ENCODE results near the gene TRPM2.
"Not testable (repeated sequence)": the region's sequence is repeated elsewhere in the genome, so short reads cannot be mapped to it uniquely, and the experiment has no call there.

The TRPM2 gene

GRCh38 chr21:44463724-44464123 lies 110.3 kb downstream of the TRPM2 start:
- DNase-seq (ENCODE audit: low spot score), result no peak

GRCh38 chr21:44464351-44464750 lies 110.9 kb downstream of the TRPM2 start:
- DNase-seq (ENCODE audit: low spot score), result no peak

GRCh38 chr21:44466351-44466954 lies 113.0 kb downstream of the TRPM2 start:
- DNase-seq (ENCODE audit: low spot score), result no peak

GRCh38 chr21:44466996-44467858 lies 113.8 kb downstream of the TRPM2 start:
- DNase-seq (ENCODE audit: low spot score), result no peak

GRCh38 chr21:44467859-44468195 lies 114.4 kb downstream of the TRPM2 start:
- no peak for DNase-seq (ENCODE audit: low spot score)

GRCh38 chr21:44471341-44471740 lies 117.9 kb downstream of the TRPM2 start:
- DNase-seq (ENCODE audit: low spot score), result no peak

- DNase-seq (ENCODE audit: low spot score), result no peak
These were observed 118.6 kb downstream of the TRPM2 start for GRCh38 chr21:44471996-44472395.

GRCh38 chr21:44473915-44474555 lies 120.6 kb downstream of the TRPM2 start:
- DNase-seq (ENCODE audit: low spot score), result no peak

GRCh38 chr21:44475266-44475845 lies 121.9 kb downstream of the TRPM2 start:
- DNase-seq (ENCODE audit: low spot score), result no peak

GRCh38 chr21:44477131-44477530 lies 123.7 kb downstream of the TRPM2 start:
- no peak for DNase-seq (ENCODE audit: low spot score)

- no peak for DNase-seq (ENCODE audit: low spot score)
These were observed 124.3 kb downstream of the TRPM2 start for GRCh38 chr21:44477712-44478111.

GRCh38 chr21:44478124-44478800 lies 124.8 kb downstream of the TRPM2 start:
- DNase-seq (ENCODE audit: low spot score), result no peak

- no peak for DNase-seq (ENCODE audit: low spot score)
These were observed 125.4 kb downstream of the TRPM2 start for GRCh38 chr21:44478801-44479167.

GRCh38 chr21:44479556-44480199 lies 126.3 kb downstream of the TRPM2 start:
- DNase-seq (ENCODE audit: low spot score), result not testable (repeated sequence)

GRCh38 chr21:44480200-44481053 lies 127.0 kb downstream of the TRPM2 start:
- DNase-seq (ENCODE audit: low spot score), result no peak

- DNase-seq (ENCODE audit: low spot score), result no peak
These were observed 129.3 kb downstream of the TRPM2 start for GRCh38 chr21:44482581-44483287.

GRCh38 chr21:44483288-44484237 lies 130.1 kb downstream of the TRPM2 start:
- DNase-seq (ENCODE audit: low spot score), result no peak

- DNase-seq (ENCODE audit: low spot score), result no peak
These were observed 131.3 kb downstream of the TRPM2 start for GRCh38 chr21:44484498-44485253.
